HG02642 (cell line): ENCODE measurements around the gene TRAF3IP1.
"Not testable (repeated sequence)": the region's sequence is repeated elsewhere in the genome, so short reads cannot be mapped to it uniquely, and the experiment has no call there.

ENCODE experiments used
- ATAC-seq: cut with Tn5 transposase; IDR thresholded peaks from one replicate; pipeline ENCODE4 v1.9.1; 2021; ENCODE audit warnings: mild to moderate bottlenecking; ENCODE audit not compliant: unreplicated experiment, poor library complexity

TRAF3IP1 gene

DNA sequence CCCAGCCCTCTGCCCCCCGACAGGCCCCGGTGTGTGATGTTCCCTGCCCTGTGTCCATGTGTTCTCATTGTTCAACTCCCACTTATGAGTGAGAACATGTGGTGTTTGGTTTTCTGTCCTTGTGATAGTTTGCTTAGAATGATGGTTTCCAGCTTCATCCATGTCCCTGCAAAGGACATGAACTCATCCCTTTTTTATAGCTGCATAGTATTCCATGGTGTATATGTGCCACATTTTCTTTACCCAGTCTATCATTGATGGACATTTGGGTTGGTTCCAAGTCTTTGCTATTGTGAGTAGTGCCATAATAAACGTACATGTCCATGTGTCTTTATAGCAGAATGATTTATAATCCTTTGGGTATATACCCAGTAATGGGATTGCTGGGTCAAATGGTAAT, 52.0 kb downstream of the TRAF3IP1 start:
- ATAC-seq: not testable (repeated sequence)

DNA sequence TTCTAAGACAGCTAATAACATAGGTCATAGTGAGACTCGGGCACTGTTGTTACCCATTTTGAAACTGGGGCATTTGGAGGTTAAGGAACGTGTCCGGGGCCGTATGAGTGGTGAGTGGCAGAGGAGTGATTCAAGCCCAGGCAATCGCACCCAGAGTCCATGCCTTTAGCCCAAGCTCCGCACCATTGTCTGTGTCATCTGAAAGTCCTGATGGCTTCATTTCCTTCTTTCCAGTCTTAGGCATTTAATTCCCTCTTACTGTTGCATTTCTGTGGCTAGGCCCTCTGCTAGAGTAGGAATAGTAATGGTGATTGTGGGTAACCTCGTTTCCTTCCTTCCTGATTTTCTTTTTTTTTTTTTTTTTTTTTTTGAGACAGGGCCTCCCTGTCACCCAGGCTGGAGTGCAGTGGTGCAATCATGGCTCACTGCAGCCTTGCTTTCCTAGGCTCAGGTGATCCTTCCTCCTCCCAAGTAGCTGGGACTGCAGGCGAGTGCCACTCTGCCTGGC, 56.6 kb downstream of the TRAF3IP1 start:
- no peak for ATAC-seq

DNA sequence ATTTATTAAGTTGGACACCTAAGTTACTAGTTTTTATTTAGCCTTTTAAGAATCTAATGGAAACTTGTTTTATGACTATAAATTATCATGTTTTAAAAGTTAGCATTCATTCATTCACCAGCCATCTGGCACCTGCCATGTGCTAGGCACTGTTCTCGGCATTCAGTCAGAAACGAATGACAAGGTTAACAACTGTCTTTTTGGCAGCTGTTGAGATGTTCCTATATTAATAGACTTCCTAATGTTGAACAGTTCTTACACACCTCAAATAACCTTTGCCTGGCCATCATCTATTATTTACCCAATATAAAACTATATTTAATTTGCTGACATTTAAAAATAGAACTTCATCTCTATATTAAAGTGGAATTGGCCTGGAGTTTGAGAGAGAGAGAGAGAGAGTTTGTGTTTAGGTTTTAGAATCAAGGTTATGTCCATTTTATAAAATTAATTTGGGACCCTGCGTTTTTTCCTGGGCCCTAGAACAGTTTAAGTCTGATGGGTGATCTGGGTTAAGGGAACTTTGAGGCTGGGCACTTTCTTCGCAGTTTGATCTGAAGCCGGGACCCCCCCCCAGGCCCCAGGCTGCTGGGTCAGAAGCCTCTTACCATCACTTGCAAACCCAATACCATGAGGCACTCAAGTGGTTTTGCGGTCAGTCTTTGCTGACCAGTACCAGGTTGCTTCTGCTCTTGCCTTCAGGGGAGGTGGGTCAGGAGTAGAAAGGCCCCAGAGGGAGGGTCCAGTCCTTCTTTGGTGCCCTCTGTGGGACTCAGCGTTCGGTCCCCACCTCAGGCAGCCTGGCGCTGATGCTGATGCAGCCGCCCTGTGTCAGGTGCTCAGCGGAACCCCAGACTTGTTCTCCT, 58.1 kb downstream of the TRAF3IP1 start:
- no peak for ATAC-seq

DNA sequence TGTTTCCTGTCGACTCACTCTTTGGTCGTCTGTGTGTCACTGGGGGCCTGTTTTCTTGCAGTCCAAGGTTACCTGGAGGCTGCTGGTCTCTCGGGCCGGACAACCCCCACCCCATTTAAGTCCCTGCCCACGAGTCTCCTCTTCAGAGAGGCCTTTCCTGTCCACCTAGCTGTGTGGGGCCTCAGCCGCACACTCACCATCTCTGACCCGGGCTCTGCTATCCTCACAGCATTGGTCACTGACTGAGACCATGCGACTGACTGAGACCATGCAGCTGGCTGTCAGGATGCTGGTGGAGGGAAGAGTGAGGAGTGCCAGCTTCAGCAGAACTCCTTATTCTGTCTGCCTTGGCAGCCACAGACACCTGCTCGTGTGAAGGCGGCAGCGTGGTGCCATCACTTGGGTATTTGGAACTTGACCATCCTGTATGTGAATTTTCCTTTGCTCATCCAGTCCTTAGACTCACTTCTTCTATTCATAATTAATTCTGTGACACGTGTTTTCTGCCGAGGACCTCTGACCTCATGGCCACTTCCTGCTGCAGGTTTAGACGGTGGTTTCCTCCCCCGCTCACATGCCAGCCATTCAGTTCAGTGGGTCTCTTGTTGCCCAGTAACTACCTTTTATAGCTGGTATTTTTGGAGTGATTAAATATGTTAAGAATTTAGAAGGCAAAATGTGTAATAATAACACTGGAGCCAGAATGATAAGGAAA, 58.9 kb downstream of the TRAF3IP1 start:
- ATAC-seq: no peak

DNA sequence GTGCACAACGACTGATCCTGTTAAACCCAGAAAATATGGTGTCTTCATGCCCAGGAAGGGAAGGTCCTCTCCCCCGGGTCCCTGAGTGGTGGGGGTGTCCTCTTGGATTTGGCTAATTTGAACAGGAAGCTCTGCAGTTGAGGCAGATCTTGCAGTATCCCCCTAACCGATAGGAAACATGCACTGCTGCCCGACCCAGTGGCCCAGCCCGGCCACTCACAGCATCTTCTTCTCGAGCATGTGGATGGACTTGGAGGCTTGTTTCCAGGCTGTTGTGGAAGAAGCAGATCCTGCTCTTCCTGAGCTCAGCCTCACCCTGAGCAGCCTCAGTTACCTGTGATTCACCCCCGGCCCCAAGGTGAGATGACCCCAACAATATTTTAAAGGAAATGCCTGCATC, 60.0 kb downstream of the TRAF3IP1 start:
- no peak for ATAC-seq

DNA sequence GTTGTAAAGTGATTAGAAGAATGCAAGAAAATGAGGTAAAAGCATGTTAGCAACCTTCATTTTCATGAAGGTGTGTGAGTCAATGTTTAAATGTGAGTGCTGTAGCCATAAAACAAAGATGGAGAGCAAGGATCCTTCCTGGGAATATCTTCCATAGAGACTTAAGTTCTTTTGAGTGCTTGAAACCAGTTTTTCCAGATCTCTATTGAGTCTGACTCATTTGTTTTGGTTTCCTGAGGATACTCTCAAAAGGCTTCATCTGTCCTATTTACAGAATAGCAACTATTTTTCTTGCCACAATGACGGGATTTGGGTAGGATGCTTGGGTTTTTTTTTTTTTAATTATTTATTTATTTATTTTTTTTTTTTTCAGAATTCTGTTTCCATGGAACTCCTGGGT, 60.5 kb downstream of the TRAF3IP1 start:
- no peak for ATAC-seq

DNA sequence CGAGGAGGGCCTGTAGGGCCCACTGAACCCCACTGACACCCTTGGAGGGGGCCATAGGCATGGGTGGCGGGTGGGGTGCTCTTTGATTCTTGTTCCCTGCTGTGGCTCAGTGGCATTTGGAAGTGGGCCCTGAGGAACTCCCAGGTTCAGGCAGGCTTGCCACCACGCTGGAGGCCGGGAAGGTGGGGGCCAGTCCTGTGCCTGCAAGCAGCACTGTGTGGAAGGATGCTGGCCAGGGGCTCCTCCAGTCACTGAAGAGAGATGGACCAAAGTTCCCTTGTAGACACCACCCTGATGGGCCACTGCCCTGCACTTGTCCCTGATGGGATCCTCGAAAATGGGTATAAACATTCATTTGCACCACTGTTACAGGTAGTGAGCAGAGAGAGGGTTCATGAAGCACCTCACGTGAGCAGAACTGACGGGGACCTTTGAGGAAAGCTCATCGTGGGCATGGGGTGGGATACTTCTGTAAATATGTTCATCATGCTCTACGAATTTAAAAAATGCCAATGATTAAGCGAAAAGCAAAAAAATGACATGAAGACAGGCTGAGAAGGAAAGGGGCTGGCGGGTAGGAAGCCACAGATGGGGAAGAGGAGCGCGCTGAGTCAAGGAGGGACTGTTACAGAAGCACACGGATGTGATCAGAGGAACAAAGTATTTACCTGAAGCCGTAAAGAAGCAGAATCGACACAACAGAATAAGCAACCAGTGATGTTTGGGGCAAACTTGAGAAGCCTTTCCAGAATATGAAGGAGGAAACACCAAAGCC, 61.2 kb downstream of the TRAF3IP1 start:
- no peak for ATAC-seq

DNA sequence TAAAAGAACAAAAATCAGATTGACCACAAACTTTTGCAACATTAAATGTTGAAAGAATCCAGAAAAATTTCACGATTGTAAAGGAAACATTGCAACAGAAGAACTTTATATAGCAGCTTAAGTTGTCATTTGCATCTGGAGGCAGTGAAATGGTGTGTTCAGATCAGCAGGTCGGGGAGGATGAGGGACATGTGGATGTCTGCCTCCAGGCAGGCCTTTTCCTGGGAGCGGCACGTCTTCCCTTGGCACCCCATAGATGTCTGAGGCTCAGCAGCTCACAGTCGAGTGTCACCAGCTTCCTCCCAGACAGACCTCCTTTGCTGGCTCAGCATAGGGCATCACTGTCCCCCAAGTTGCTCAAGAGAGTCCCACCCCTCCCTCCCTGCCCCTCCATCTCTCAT, 62.1 kb downstream of the TRAF3IP1 start:
- ATAC-seq: no peak

DNA sequence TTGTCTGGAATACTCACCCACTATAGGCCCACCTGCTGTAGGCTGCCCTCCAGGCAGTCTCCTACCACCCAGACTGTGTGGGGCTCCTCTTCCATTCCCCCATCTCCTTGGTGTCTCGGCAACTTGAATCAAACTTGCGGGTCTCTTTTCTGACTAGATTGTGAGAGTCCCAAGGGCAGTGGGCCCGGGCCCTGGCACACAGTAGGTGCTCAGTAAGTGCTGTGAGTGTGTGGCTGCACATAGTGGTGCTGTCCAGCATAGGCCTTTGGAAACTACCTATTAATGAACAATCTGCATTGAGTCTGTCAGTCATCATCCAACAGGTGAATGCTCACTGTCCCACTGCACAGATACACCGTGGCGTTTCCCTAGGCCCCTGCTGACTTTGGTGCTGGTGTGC, 62.8 kb downstream of the TRAF3IP1 start:
- ATAC-seq: no peak

DNA sequence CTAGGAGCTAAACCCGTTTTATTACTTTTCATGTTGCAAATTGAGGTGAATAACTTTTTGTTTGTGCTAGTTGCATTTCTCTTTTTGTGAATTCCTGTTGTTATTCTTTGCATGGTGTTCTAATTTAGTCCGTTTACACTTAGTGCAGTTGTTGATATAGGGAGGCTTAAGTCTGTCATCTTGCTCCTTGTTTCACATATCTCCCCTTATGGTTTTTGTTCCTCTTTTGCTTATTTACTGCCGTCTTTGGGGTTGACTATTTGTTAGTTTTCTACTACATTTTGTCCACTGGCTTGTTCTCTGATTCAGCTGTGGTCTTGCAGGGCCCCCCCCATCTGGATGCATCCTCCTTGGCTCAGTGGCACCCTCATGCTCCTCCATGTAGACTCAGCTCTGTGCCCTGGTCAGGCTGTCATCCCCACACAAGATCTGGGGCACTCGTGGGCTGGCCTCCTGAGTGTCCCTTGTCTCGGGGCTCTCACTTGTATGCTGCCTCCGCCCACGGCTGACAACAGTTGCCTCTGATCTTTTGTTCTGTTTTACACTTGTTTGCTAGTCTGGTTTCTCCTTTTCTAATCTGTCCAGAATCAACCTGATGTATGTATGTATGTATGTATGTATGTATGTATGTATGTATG, 63.5 kb downstream of the TRAF3IP1 start:
- ATAC-seq: no peak

DNA sequence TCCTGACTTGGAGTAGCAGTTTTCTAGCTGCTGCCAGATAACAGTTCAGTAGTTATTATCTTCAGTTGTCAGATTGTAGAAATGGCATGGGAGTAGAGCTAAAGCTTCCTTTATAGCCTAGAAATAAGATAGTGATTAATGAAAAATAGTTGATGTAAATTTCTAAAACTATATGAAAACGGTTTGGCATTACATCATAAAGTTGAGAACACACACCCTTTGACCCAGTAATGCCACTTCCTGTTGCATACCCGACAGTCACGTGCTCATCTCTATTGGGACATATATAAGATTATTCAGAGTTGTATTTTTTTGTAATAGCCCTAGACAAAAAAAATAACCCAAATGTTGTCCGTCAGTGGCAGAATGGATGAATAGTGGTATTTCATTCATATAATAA, 67.0 kb downstream of the TRAF3IP1 start:
- no peak for ATAC-seq

DNA sequence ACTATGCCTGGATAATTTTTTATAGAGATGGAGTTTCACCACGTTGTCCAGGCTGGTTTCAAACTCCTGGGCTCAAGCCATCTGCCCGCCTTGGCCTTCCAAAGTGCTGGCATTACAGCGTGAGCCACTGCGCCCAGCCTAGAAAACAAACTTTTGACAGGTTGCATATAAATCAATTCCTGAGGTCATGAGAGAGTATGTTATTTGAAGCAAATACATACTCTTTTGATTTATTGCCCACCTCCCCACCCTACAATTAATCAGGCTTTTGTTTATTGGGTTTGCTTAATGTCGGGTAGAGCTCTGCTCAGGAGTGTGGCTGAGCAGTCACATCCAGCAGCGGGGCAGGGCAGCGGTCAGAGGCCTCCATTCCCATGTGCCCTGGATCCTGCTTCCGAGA, 68.5 kb downstream of the TRAF3IP1 start:
- no peak for ATAC-seq

DNA sequence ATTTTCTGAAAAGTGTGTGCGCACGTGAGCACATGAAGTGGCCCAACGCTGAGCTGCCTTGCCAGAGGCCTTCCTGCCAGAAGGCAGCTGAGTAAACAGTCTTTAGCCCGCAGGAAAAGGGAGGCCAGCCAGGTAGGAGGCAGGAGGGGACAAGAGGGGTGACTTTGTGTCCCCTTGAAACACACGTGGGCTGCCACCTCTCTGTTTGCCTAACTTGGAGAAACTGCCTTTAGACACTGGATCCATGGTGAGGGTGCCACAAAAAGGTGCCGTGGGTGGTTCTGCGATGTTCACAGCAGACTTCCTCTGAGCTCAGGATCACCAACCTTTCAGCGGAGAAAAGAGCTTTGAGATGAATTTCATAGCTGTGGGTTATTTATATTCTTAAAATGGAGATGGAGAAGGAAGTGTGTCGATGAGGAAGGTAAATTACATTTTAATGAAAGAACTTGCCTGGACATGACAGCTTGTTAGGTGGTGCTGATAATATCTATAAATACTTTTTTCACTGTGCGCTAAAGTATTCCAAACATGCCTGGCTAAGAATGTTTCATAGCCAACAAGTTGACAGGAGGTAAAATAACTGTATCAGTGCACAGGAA, 69.8 kb downstream of the TRAF3IP1 start:
- ATAC-seq: no peak

DNA sequence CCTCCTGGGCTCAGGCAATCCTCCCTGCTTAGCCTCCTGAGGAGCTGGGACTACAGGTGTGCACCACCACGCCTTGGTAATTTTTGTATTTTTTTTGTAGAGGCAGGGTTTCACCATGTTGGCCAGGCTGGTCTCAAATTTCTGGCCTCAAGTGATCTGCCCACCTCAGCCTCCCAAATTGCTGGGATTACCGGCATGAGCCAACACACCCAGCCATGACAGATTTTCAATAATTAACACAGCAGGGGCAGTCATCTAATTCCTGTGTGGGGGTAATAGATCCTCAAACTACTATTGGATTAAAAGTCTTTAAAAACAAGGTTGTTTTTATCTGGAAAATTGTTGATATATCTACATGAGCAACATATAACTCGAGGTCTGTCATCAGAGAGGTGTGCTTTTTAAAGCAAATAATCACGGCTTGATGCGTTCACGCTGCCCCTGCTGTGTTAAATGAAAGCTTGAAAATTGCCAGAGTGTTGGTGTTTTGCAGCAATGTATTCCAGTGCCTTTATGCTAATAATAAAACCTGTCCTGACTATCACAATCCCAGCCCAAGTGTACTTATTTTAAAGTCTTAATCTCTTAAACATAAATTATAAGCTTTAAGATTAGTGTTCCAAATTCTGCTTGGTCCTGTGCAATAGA, 70.8 kb downstream of the TRAF3IP1 start:
- ATAC-seq: no peak

DNA sequence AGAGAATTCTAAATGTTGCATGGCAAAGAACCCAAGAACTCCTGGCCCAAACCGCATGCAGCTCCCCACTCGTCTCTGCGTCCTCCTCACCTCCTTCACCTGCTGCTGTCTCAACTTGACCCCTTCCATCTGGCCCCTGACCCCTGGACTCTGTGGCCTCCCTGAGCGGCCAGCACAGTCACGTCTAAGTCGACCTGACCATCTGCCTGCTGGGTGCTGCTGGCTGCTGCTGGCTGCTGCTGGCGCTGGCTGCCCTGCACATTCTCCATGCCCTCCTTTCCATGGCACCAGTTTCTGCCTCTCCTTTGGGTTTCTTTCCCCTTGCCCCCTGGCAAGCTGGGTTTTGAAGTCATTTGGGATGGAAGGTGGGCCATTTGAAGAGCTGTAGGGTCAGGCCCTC, 76.3 kb downstream of the TRAF3IP1 start:
- ATAC-seq: no peak

DNA sequence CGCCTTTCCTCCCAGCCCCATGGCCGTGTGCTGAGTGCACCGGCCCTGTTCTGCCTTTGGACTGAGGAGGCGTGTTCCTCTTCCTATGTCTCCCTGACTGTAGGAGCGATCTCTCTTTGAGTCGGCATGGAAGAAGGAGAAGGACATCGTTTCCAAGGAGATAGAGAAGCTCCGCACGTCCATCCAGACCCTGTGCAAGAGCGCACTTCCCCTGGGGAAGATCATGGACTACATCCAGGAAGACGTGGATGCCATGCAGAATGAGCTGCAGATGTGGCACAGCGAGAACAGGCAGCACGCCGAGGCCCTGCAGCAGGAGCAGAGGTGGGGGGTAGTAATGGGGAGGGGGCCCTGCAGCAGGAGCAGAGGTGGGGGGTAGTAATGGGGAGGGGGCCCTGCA, 77.0 kb downstream of the TRAF3IP1 start:
- ATAC-seq: no peak

DNA sequence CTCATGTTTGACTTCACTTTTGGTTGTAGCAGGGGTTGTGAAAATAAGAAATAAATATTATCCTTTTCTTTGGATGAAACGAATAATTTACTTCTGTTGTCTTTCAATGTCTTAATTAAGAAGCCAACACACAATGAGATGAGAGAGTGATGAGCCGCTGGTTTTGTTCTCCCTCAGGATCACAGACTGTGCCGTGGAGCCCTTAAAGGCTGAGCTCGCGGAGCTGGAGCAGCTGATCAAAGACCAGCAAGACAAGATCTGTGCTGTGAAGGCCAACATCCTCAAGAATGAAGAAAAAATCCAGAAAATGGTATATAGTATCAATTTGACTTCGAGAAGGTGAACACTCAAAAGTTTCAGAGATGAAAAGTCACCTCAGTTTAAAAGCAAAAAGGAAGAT, 78.3 kb downstream of the TRAF3IP1 start:
- ATAC-seq: no peak

DNA sequence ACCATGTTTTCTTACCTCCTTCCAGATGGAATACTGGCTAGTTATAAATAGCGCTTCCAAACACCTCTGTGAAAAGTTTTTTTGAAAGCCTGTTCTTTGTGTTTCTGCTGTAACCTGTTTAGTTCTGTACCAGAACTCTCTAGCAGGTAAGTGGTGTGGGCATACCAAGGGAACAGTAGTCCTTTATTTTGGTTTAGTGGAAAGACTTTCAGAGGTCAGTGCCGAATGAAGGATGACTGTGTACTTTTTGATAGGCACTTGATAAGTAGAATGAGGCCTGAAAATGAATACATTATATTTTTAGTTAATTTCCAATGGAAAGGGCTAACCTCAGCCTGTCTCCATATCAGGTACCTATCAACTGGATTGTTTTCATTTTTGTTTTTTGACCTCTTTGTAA, 78.8 kb downstream of the TRAF3IP1 start:
- no peak for ATAC-seq

DNA sequence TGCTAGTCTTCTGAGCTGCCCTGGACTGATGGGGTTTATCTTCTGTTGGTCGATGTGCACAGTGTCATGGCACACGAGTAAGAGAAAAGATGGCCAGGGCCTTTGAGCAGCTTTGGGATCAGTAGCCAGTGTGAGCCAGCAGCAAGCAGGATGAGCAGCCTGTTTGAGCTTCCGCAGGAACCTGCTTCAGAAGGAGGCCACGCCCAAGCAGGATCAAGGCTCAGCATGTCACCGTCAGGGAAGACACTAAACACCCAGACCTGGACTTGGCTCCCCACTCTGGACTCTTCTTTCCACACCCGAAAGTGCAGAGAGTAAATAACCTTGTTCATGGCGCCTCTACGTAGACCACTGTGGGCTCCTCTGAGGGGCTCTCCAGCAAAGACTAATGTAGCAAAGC, 81.2 kb downstream of the TRAF3IP1 start:
- ATAC-seq: no peak
